K562 (cell line): Measurements from ENCODE around the gene BCO2. TPM values are rescaled to one million over a fixed set of nuclear protein-coding genes. Genes with fewer than 3 reads are reported as not detected.

Source experiments
- ATAC-seq: fragments of 200-7000 bp; cut with Tn5 transposase; 3 replicates; pipeline ENCODE4 v1.9.1; 2020; ENCODE audit warnings: moderate library complexity
- BruUV-seq: library from RNA; stranded (reverse); fragments of 400-500 nt; replicated peaks from 2 replicates; lab custom pipeline; 2021; lab: Mats Ljungman, UMichigan
- CTCF ChIA-PET: fragments of 300-600 bp; formaldehyde crosslinking; extraction: SDS; loops from one replicate; lab custom pipeline; 2021; ENCODE audit warnings: low intra/inter-chr PET ratio; lab: Yijun Ruan, JAX
- POLR2A ChIA-PET: fragments of 300-600, 350-650 bp; sonication (Branson Sonifier 250); formaldehyde crosslinking; extraction: SDS; loops from one replicate; lab custom pipeline; 2021; ENCODE audit warnings: antibody characterized with exemption, inconsistent platforms; lab: Yijun Ruan, JAX
- DNase-seq, 4 experiments: peaks; one replicate each; pipeline versions ENCODE4 v3.0.0 to v3.0.0-alpha.2; 2011 to 2018; ENCODE audit warnings: low spot score in 3 of 4, mixed read lengths in 3 of 4; ENCODE audit errors: extremely low read depth in 1 of 4
- FAIRE-seq: peaks from 2 replicates; lab custom pipeline; 2011; peaks lifted over from hg19 to GRCh38; lab: Jason Lieb, UNC
- H2AFZ ChIP-seq: 2 replicates; pipeline ENCODE4 v1.6.0; 2011; ENCODE audit warnings: low read depth, low read length, control low read depth, inconsistent platforms
- H3K27ac ChIP-seq: fragments of 200-600 bp; 3 replicates; pipeline ENCODE4 v1.8.0; 2011; ENCODE audit warnings: low read depth, mild to moderate bottlenecking, control low read depth, inconsistent platforms, low read length, moderate library complexity, mixed read lengths; ENCODE audit errors: extremely low read depth
- H3K27me3 ChIP-seq, 2 experiments: fragments of 300-600 bp in 1 of 2; 2 replicates in 1 of 2; 3 replicates in 1 of 2; pipeline versions ENCODE4 v1.6.0 to v1.8.0; 2011; ENCODE audit warnings: inconsistent platforms in 2 of 2, low read length in 2 of 2, mild to moderate bottlenecking in 1 of 2, mixed read lengths in 1 of 2, moderate library complexity in 1 of 2; ENCODE audit not compliant: control insufficient read depth in 2 of 2, insufficient read depth in 2 of 2
- H3K36me3 ChIP-seq: fragments of 300-600 bp; 3 replicates; pipeline ENCODE4 v1.8.0; 2011; ENCODE audit warnings: mild to moderate bottlenecking, low read length, inconsistent platforms; ENCODE audit not compliant: control insufficient read depth, insufficient read depth
- H3K4me1 ChIP-seq, 2 experiments: fragments of 200-600 bp in 1 of 2; replicated peaks in 1 of 2; 2 replicates in 1 of 2; 3 replicates in 1 of 2; pipeline versions ENCODE4 v1.5.1 to v1.8.0; 2011; ENCODE audit warnings: inconsistent platforms in 2 of 2, low read length in 2 of 2, mild to moderate bottlenecking in 1 of 2, mixed read lengths in 1 of 2, moderate library complexity in 1 of 2; ENCODE audit not compliant: control insufficient read depth in 2 of 2, insufficient read depth in 2 of 2
- H3K4me2 ChIP-seq: 2 replicates; pipeline ENCODE4 v1.6.1; 2011; ENCODE audit warnings: low read length, control low read depth, inconsistent platforms, mixed read lengths; ENCODE audit not compliant: insufficient read depth
- H3K4me3 ChIP-seq: fragments of 200-600 bp; sonication (generic), shearing (Covaris generic); 2 replicates; pipeline ENCODE4 v1.5.1; 2016; ENCODE audit warnings: control low read depth, inconsistent platforms
- H3K79me2 ChIP-seq: fragments of 200-600 bp; 3 replicates; pipeline ENCODE4 v1.8.0; 2011; ENCODE audit warnings: low read length, inconsistent platforms; ENCODE audit not compliant: control insufficient read depth, insufficient read depth
- H3K9ac ChIP-seq, 2 experiments: 2 replicates each; pipeline versions ENCODE4 v1.6.0 to v1.6.1; 2011; ENCODE audit warnings: low read depth in 2 of 2, low read length in 2 of 2, control low read depth in 1 of 2, inconsistent platforms in 1 of 2, mild to moderate bottlenecking in 1 of 2, mixed read lengths in 1 of 2; ENCODE audit not compliant: insufficient read depth in 1 of 2
- H3K9me1 ChIP-seq: one replicate; pipeline ENCODE4 v1.6.0; 2011; ENCODE audit warnings: inconsistent platforms, mild to moderate bottlenecking, low read length, moderate library complexity; ENCODE audit not compliant: control insufficient read depth, insufficient read depth
- H3K9me3 ChIP-seq: replicated peaks from 2 replicates; pipeline ENCODE4 v1.5.1; 2011; ENCODE audit warnings: low read depth, low read length, inconsistent platforms; ENCODE audit not compliant: control insufficient read depth, insufficient read depth
- H4K20me1 ChIP-seq: replicated peaks from 2 replicates; pipeline ENCODE4 v1.6.1; 2011; ENCODE audit warnings: low read length, inconsistent platforms, mixed read lengths; ENCODE audit not compliant: control insufficient read depth, insufficient read depth
- CEBPG ChIP-seq, 3 experiments: fragments of 200-800 bp in 1 of 3; sonication (Bioruptor generic) in 1 of 3; sonication (generic) in 1 of 3; formaldehyde crosslinking in 1 of 3; IDR thresholded peaks in 2 of 3; conservative IDR thresholded peaks in 1 of 3; 2 replicates each; pipeline versions ENCODE4 v1.6.1 to v1.8.0; 2016 to 2022; ENCODE audit warnings: missing compliant biosample characterization in 2 of 3, missing genetic modification characterization in 2 of 3, mild to moderate bottlenecking in 1 of 3, missing genetic modification reagents in 1 of 3
- CHD1 ChIP-seq: fragments of 200-600 bp; sonication (generic); IDR thresholded peaks from one replicate; pipeline ENCODE4 v1.6.1; 2012; ENCODE audit warnings: mild to moderate bottlenecking, moderate library complexity, low read length, inconsistent platforms
- ELF4 ChIP-seq: fragments of 450-650 bp; formaldehyde crosslinking; IDR thresholded peaks from 2 replicates; pipeline ENCODE4 v1.4.0; 2022; ENCODE audit warnings: missing genetic modification characterization
- NKRF ChIP-seq: fragments of 450-650 bp; IDR thresholded peaks from 2 replicates; pipeline ENCODE4 v1.6.1; 2016; ENCODE audit warnings: borderline replicate concordance
- in situ Hi-C: fragments of 300-500 bp; cut with MboI; formaldehyde crosslinking; loops from 4 replicates; pipeline ENCODE4 v1.15.0; 2018; ENCODE audit warnings: inconsistent platforms, mixed read lengths
- intact Hi-C: fragments of 100-400 bp; cut with micrococcal nuclease; formaldehyde crosslinking; loops from 2 replicates; pipeline ENCODE4 v1.14.2; 2022
- polyA plus RNA-seq, 8 experiments: library from polyadenylated mRNA; depleted of rRNA in 4 of 8; stranded (reverse) in 5 of 8; unstranded in 3 of 8; fragments of >200 nt; fragmentation: Nextera tagmentation in 2 of 8; fragmentation: Illumina TruSeq in 1 of 8; extraction: Ambion mirVana in 2 of 8; extraction: Trizol in 1 of 8; gene quantifications; 2 replicates each; pipeline versions ENCODE4 v1.2.1 to v1.2.3, GENCODE V29; 2011 to 2014; ENCODE audit warnings: inconsistent platforms in 1 of 8, missing spikeins in 1 of 8
- total RNA-seq, 7 experiments: library from RNA; depleted of rRNA in 6 of 7; stranded (reverse); fragments of >200 nt in 6 of 7; fragmentation: Illumina TruSeq in 2 of 7; extraction: Trizol in 2 of 7; gene quantifications; 2 replicates each; pipeline versions ENCODE4 v1.2.1 to v1.2.3, GENCODE V29; 2011 to 2021; ENCODE audit warnings: low replicate concordance in 1 of 7

BCO2 gene
- total and polyA plus RNA-seq, 9 of the 15 experiments (the other 6 are each of a cell fraction or from before 2014, with no cell fraction given): 0.21 to 1.0 (median 0.47) TPM; not detected in 1

- H3K36me3 ChIP-seq: no peaks in the 10 kb centered on the region
- ATAC-seq: no peak
- no peak overlapping the region for H3K4me2 ChIP-seq
- H3K27ac ChIP-seq: no peak overlapping the region
- no peak for FAIRE-seq
- no peaks in the 10 kb centered on the region for H3K79me2 ChIP-seq
- intact Hi-C loops: no loop called here
- no peaks in the 10 kb centered on the region for H4K20me1 ChIP-seq
- H3K27me3 ChIP-seq: no peaks in the 10 kb centered on the region
- no peak for TF ChIP-seq ELF4
- TF ChIP-seq NKRF: no peak
- no peak for TF ChIP-seq CEBPG (CRISPR knock-in tag; IDR thresholded peaks at IDR 0.05)
- TF ChIP-seq CEBPG (tag; conservative IDR thresholded peaks at IDR 0.05 in 1 of 2, IDR thresholded peaks at IDR 0.05 in 1 of 2): no peak
- no peak for TF ChIP-seq CHD1
- ChIA-PET POLR2A (no interaction called here), CTCF (no interaction called here)
- no peak overlapping the region for H2AFZ ChIP-seq
- no TSS peak for BruUV-seq
- no peaks in the 10 kb centered on the region for H3K9me1 ChIP-seq
- in situ Hi-C loops: no loop called here
- no peak overlapping the region for H3K9ac ChIP-seq
- no peaks in the 10 kb centered on the region for H3K4me1 ChIP-seq
- H3K4me3 ChIP-seq: no peak overlapping the region
- no peak for DNase-seq
- no peaks in the 10 kb centered on the region for H3K9me3 ChIP-seq
Measured at GRCh38 chr11:112185883-112186282, 10.6 kb downstream of the BCO2 start.
